ENCODE data around the gene WDR37. TPM values are rescaled to one million over a fixed set of nuclear protein-coding genes. Genes with fewer than 3 reads are reported as not detected.

The WDR37 gene
- total RNA-seq, 1 experiment from 2014 or later = 9.6 TPM

DNA sequence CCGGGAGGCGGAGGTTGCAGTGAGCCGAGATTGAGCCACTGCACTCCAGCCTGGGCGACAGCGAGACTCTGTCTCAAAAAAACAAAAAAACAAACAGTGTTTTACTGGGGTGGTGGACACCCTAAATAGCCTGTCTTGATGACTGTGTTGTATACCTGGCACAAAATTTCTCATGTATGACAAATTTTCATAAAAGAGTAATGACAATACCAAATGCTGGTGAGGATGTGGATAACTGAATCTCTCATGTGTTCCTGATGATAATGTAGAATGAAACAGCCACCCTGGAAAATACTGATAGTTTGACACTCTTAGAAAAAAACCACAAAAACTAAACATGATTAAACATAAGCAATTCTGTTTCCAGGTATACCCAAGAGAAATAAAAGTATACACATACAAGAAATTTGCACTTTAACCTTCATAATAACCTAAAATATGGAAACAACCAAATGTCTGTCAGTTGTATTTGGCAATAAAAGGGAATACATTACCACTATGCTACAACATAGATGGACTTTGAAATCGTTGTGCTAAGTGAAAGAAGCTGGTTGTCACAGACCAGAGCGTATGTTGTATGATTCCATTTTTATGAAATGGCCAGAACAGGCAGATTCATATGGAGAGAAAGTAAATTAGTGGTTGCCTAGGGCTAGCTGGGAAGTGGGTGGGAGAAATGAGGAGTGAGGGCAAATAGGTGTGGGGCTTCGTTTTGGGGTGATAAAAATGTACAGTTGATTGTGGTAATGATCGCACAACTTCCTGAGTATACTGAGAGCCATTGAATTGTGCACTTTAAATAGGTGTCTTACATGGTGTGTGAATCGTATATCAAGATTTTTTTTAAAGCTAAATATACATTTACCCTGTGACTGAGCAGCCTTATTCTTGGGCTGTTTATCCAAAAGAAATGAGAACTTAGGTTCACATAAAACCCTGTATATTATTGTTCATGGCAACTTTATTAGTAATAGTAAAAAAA lies 12.5 kb downstream of the WDR37 start:
- TF ChIP-seq, protein P1, sequence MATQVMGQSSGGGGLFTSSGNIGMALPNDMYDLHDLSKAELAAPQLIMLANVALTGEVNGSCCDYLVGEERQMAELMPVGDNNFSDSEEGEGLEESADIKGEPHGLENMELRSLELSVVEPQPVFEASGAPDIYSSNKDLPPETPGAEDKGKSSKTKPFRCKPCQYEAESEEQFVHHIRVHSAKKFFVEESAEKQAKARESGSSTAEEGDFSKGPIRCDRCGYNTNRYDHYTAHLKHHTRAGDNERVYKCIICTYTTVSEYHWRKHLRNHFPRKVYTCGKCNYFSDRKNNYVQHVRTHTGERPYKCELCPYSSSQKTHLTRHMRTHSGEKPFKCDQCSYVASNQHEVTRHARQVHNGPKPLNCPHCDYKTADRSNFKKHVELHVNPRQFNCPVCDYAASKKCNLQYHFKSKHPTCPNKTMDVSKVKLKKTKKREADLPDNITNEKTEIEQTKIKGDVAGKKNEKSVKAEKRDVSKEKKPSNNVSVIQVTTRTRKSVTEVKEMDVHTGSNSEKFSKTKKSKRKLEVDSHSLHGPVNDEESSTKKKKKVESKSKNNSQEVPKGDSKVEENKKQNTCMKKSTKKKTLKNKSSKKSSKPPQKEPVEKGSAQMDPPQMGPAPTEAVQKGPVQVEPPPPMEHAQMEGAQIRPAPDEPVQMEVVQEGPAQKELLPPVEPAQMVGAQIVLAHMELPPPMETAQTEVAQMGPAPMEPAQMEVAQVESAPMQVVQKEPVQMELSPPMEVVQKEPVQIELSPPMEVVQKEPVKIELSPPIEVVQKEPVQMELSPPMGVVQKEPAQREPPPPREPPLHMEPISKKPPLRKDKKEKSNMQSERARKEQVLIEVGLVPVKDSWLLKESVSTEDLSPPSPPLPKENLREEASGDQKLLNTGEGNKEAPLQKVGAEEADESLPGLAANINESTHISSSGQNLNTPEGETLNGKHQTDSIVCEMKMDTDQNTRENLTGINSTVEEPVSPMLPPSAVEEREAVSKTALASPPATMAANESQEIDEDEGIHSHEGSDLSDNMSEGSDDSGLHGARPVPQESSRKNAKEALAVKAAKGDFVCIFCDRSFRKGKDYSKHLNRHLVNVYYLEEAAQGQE (IDR thresholded peaks at IDR 0.05; ENCODE audit: insufficient read depth in 1 of 2, low read depth in 2 of 2, low read length in 1 of 2) = no peak
- TF ChIP-seq, protein P2, sequence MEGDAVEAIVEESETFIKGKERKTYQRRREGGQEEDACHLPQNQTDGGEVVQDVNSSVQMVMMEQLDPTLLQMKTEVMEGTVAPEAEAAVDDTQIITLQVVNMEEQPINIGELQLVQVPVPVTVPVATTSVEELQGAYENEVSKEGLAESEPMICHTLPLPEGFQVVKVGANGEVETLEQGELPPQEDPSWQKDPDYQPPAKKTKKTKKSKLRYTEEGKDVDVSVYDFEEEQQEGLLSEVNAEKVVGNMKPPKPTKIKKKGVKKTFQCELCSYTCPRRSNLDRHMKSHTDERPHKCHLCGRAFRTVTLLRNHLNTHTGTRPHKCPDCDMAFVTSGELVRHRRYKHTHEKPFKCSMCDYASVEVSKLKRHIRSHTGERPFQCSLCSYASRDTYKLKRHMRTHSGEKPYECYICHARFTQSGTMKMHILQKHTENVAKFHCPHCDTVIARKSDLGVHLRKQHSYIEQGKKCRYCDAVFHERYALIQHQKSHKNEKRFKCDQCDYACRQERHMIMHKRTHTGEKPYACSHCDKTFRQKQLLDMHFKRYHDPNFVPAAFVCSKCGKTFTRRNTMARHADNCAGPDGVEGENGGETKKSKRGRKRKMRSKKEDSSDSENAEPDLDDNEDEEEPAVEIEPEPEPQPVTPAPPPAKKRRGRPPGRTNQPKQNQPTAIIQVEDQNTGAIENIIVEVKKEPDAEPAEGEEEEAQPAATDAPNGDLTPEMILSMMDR (IDR thresholded peaks at IDR 0.05) = no peak
- TF ChIP-seq POLR2AphosphoS5 (IDR thresholded peaks at IDR 0.05; ENCODE audit: low read depth, low read length) (no peak), TCF7L2 (IDR thresholded peaks at IDR 0.05; ENCODE audit: low read depth, low read length) (no peak), SIN3A (IDR thresholded peaks at IDR 0.05; ENCODE audit: borderline replicate concordance, insufficient read depth, low read depth, low read length) (no peak)
- BruUV-seq (replicated peaks) = no TSS peak
- POLR2A ChIA-PET = no interaction called here
- in situ Hi-C loops (cut with HindIII; ENCODE audit: low pct_unique_long_range_greater_than_20kb, low sequenced_read_pairs) = no loop called here
- Histone ChIP-seq H3K27ac (ENCODE audit: low read length) (no peak overlapping the region), H3K9me3 (ENCODE audit: control insufficient read depth, insufficient read depth, low read depth, low read length) (no peaks in the 10 kb centered on the region), H3K36me3 (ENCODE audit: control insufficient read depth, insufficient read depth, low read length) (no peaks in the 10 kb centered on the region), H3K27me3 (ENCODE audit: control insufficient read depth, insufficient read depth, low read length) (no peaks in the 10 kb centered on the region), H3K4me3 (ENCODE audit: low read depth in 2 of 2, low read length in 2 of 2) (no peak overlapping the region), H3K4me1 (ENCODE audit: control insufficient read depth, insufficient read depth, low read length) (no peaks in the 10 kb centered on the region)
- intact Hi-C loops (cut with micrococcal nuclease; ENCODE audit: unreplicated experiment) = no loop called here
- CTCF ChIA-PET = no interaction called here
- DNase-seq (ENCODE audit: low read depth, low spot score) (no peak), ATAC-seq (no peak)

DNA sequence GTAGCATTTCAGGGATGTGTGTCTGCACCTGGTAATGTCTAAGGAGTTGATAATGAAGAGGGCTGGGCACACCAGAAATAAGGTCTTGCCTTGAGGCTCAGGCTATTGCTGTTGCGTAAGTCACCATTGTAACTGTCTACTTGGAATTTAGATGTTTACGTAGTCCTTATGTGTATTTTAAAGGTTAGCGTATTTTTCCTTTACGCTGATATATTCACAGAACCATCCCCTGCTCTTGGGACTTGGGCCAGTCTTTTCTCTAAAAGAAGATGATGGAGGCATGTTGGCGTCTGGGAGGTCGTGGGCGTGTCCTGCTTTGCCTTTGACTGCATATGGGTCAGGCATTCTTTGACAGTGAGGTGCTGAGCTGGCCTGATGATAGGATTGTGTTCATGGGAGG lies 14.7 kb downstream of the WDR37 start:
- Histone ChIP-seq H3K36me3 (ENCODE audit: control insufficient read depth, insufficient read depth, low read length) (no peaks in the 10 kb centered on the region), H3K27ac (ENCODE audit: low read length) (no peak overlapping the region), H3K4me1 (ENCODE audit: control insufficient read depth, insufficient read depth, low read length) (no peaks in the 10 kb centered on the region), H3K4me3 (ENCODE audit: low read depth in 2 of 2, low read length in 2 of 2) (no peak overlapping the region), H3K27me3 (ENCODE audit: control insufficient read depth, insufficient read depth, low read length) (no peaks in the 10 kb centered on the region), H3K9me3 (ENCODE audit: control insufficient read depth, insufficient read depth, low read depth, low read length) (no peaks in the 10 kb centered on the region)
- in situ Hi-C loops (cut with HindIII; ENCODE audit: low pct_unique_long_range_greater_than_20kb, low sequenced_read_pairs) = no loop called here
- DNase-seq (ENCODE audit: low read depth, low spot score) (no peak), ATAC-seq (no peak)
- intact Hi-C loops (cut with micrococcal nuclease; ENCODE audit: unreplicated experiment) = no loop called here
- ChIA-PET POLR2A (no interaction called here), CTCF (no interaction called here)
- TF ChIP-seq, protein P1 (IDR thresholded peaks at IDR 0.05; ENCODE audit: insufficient read depth in 1 of 2, low read depth in 2 of 2, low read length in 1 of 2) = no peak
- no peak for TF ChIP-seq POLR2AphosphoS5 (IDR thresholded peaks at IDR 0.05; ENCODE audit: low read depth, low read length)
- TF ChIP-seq TCF7L2 (IDR thresholded peaks at IDR 0.05; ENCODE audit: low read depth, low read length) = no peak
- TF ChIP-seq, protein P2 (IDR thresholded peaks at IDR 0.05) = no peak
- TF ChIP-seq SIN3A (IDR thresholded peaks at IDR 0.05; ENCODE audit: borderline replicate concordance, insufficient read depth, low read depth, low read length) = no peak
- BruUV-seq (replicated peaks) = no TSS peak
